Colon (tissue), 2 donors: ENCODE measurements around the gene IRX4.
"Not testable (repeated sequence)": the region's sequence is repeated elsewhere in the genome, so short reads cannot be mapped to it uniquely, and the experiment has no call there.

Source experiments
- FAIRE-seq: peaks from 2 replicates; lab custom pipeline; 2012; peaks lifted over from hg19 to GRCh38; lab: Jason Lieb, UNC
- donor health status: control.
- donor health status: control.

IRX4 gene

DNA sequence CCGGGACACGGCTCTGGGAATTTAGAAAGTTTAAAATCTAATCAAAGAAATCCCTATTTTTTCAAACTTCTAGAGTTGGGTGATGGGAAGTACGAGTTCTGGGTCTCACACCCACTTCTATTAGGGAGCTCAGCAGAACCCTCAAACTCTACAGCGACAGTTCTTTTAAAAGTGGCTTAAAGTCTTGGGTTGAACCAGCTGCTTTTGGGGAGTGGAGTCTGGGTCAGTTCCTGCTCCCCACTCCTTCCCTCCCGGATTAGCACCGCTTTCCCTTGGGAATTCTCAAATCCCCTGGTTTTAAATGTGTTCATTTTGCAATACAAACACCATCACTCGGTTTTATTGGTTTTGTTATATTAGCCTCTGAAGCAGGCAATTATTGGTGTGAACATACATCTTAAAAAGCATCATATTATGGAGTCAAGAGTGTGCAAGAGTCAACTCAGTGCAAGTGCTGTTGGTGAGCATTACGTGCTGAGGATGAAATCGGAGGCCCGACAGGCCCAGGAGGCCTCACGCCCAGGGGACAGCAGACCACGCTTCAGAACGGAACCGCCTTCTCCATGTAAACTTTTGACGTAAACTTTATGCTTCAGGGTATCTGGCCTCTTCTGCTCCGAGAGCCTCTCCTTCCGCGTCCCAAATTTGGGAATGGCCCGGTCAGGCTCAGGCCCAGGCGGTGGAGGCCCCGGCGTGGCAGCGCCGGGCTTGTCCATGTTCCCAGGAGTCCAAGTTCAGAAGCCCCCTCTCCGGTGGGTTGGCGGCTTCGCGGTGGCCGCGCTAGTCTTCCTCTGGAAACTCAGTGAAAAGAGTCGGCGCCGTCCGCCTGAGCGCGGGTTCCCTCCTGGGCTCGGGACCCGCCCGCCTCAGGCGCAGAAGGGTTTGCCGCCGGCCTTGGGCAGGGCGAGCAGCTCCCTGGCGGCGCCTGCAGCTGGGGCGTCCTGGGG, 5.3 kb downstream of the IRX4 start:
- FAIRE-seq = no peak

DNA sequence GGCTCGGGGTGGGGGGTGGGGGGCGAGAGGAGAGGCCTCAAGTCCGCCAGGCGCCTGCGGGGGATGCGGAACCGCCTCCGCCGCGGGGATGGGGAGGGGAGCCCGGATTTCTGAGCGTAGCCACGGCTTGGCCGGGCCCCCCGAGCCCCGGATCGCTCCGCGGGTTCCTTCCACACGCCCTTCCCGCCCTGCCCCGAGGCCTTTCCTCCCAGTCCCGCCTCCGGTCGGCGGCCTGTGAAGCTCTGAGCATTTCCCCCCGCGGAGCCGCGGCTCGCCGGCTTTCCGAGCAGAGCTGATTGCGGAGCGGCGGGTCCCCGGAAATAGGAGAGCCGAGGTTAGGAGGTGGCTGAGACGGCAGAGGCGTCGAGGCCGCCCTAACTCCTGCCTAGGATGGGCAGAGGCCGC, 6.1 kb downstream of the IRX4 start:
- FAIRE-seq = no peak

DNA sequence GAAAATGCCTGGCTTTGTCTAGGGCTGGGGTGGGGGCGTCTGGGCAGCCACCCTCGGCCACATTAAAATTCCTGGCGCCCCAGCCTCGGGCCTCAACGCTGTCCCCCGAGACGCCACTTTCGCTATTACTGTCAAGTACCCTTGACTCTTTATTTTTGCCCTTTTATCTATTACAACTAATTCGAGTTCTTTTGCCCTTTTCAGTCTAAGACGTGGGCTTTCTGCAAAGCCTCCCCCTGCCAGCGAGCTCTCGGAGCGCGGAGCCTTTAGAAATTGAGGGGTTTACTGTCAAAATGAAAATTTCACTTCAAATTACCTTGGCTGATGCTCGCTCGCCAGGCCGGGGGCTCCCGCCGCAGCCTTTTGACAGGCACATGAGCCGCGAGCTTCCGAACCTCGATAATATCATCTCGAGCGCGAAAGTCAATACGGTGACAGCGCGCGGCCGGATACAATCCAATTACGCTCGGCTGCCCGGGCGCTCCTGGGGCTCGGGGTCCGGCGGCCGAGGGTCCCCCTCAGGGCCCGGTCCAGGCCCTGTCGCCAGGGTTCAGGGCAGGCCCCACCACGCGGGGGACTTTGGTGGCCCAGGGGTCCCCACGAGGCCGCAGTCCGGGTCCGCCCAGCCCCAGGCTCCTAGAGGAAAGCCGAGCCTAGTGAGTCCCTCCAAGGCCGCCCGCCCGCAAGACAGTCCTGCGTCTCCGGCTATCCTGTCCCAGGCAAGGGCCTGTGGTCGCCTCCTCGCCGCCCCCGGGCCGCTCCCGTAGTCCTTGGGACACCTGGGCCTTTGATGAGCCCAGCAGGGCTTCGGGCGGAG, 6.7 kb downstream of the IRX4 start:
- FAIRE-seq = no peak

DNA sequence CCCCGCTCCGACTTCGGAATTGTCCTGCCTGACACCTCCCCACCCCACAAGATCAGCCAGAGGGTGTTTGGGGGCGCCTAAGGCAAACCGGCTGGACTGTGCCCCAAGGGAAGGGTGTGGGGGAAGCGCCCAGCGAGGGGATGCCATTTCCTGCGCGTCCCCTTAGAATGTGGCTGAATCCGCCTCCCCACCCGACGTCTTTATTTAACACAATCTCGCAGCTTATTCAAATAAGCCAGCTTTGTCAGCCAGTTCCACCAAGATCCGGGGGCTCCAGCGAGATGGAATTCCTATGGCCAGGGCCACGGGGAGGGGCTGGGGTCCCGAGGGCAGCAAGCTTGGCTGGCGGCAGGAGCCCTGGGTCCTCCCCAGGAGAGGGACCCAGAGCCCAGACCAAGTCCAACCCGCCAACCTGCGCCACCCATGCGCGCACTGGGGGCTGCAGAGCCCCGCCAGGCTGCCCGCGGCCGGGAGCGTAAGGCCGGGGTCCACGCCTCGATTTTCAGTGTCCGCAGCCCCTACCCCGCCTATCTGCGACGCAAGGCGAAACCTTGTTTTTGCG, 7.4 kb downstream of the IRX4 start:
- FAIRE-seq = no peak

DNA sequence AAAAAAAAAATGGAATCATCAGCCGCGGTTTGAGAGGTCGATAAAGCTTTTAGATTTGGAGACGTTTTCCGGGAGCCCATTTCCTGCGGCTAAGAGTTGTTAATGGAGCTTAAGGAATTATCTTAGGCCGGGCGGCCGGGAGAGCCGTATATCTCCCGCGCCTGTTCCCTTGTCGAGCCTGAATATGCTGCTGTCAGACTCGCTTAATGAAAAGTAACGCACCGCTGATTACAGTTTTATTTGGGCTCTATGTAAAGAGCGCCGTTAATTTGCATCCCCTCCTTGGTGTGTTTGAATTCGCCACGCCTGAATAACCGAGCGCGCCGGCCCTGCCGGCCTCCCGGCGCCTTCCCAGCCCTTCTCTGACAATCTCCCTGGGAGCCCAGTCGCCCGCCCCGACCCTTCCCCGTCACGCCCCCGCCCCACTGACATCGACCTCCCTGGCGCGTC, 7.9 kb downstream of the IRX4 start:
- FAIRE-seq = no peak

DNA sequence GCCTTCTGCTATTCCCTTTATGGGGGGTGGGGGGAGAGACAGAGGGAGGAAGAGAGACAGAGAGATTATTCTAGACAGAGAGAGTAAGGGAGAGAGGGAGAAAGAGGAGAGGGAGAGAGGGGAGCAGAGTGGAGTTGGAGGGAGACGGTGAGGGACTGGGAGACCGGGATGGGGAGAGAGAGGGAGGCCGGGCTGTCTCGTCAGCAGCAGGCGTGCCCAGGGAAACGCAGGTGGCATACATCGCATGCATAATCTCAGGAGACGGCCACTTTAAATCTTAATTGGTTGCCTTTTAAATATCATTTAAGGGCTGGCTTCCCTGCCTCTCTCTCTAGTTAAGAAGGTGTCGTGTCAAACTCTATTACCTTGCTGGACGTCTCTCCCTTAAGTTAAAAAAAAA, 8.4 kb downstream of the IRX4 start:
- no peak for FAIRE-seq

DNA sequence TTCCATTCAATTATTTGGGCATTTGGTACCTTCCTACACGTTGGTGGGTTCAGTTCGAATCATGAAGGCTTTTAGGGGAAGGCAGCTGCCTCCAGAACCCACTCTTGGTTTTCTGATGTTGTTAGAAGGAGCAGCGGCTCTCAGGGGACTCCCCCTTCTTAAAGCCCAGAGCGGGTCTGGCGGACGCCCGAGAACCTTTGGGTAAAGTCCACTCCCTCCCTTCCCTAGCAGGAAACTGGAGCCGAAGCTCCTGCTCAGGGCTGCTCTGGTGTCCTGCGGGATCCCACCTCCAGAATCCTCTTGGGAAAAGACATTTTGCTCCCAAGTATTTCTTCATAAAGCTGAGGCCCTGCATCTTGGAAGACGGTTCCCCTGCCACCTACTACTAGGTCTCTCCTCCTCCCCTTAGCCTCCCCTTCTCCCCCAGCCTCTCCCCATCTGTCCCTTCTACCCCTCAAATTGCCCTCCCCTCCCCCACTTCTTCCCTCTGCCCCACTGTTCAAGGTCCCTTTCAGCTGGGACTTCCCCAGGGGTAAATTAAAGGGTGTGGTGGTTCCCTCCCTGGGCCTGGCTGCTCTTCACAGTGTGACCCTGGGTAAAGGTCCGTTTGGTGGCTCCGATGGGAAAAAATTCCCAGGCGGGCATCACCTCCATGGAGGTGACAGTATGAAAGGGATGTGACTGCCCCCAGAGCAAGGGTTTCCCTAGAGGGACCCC, 9.3 kb downstream of the IRX4 start:
- no peak for FAIRE-seq

DNA sequence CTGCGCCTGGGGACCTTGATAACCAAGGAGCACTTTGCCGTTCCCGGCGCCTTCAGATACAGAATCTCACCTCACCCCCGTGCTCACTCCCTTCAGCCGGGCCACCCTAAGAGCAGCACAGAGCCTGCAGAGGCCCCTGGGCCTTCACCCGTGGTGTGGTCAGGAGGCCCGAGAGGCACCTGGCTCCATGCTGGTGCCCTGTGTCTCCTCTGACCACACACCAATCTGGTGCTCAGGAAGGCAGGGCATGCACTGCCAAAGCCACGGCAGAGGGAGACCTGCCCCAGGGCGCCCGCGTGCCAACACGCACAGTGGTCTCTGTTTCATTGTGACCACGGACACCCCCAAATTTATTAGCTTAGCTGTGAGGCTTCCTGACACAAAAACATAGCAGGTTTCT, 11.3 kb downstream of the IRX4 start:
- FAIRE-seq = no peak

DNA sequence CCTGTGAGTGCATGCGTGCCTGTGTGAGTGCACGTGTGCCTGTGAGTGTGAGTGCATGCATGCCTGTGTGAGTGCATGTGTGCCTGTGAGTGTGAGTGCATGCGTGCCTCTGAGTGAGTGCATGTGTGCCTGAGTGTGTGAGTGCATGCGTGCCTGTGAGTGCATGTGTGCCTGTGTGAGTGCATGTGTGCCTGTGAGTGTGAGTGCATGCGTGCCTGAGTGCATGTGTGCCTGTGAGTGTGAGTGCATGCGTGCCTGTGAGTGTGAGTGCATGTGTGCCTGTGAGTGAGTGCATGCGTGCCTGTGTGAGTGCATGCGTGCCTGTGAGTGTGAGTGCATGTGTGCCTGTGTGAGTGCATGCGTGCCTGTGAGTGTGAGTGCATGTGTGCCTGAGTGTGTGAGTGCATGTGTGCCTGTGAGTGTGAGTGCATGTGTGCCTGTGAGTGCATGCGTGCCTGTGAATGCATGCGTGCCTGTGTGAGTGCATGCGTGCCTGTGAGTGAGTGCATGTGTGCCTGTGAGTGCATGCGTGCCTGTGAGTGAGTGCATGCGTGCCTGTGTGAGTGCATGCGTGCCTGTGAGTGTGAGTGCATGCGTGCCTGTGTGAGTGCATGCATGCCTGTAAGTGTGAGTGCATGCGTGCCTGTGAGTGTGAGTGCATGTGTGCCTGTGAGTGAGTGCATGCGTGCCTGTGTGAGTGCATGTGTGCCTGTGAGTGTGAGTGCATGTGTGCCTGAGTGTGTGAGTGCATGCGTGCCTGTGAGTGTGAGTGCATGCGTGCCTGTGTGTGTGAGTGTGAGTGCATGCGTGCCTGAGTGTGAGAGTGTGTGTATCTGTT, 12.1 kb downstream of the IRX4 start:
- FAIRE-seq = not testable (repeated sequence)

DNA sequence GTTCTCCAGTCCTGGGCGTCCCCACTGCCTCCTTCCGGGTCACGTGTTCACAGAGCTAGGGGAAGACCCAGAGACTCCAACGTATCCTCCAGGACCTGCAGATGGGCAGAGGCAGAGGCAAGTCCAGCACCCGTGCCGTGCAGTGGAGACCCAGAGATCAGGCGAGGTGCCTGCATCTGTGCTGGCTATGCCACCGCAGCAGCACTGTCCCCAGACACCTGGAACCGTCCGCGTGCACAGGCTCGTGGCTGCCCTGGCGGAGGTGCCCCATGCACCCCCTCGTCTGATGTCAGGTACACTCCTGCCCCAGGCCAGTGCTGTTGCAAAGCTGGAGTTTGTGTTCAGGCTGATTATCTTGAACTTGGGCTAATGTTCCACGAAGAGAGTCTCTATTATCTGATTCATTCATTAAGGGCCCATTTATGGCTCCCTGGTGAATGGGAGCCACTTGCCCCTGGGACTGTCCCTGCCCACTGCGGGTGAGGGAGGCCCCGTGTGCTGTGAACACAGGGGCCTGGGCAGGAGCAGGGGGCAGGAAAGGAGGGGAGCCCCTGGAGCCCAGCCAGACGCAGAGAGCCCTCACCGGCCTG, 13.7 kb downstream of the IRX4 start:
- no peak for FAIRE-seq

DNA sequence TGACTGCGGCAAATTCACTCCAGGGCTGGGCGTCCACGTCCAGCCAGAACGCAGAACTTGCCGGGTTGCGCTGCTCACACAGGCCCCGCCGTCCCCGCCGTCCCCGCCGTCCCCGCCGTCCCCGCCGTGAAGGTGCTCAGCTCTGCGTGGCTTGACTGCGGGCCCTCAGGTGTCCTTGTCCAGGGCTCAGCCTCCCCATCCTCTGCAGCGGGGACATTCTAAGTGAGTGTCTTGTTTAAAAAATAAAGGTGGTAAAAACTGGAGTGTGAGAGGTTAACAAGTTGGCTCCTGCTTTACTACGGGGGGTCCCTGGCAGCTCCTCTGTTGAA, 14.9 kb downstream of the IRX4 start:
- FAIRE-seq = no peak

DNA sequence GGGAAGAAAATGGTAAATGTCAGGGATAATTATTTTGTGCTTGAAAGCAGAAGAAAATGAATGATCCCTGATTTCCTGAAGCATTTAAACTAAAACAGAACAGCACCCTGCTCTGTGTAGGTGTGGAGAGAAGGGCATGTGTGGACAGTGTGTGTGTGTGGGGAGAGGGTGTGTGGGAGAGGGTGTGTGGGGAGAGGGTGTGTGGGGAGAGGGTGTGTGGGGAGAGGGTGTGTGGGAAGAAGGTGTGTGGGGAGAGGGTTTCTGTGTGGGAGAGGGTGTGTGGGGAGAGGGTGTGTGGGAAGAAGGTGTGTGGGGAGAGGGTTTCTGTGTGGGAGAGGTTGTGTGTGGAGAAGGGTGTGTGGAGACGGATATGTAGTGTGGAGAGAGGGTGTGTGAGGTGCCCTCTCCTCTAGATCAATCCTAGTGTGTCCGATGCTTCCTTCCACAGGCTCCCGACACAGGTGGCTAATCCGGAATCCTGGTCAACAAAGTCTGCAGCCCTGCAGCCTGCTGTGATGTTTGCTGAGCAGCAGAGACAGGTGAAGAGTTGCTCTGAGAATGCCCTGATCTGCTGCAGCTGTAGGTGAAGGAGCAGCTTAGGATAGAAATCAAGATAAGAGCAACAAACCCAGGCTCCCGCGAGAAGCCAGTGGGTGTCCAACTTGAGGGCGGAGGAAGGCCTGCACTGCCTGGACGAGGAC, 15.5 kb downstream of the IRX4 start:
- no peak for FAIRE-seq

DNA sequence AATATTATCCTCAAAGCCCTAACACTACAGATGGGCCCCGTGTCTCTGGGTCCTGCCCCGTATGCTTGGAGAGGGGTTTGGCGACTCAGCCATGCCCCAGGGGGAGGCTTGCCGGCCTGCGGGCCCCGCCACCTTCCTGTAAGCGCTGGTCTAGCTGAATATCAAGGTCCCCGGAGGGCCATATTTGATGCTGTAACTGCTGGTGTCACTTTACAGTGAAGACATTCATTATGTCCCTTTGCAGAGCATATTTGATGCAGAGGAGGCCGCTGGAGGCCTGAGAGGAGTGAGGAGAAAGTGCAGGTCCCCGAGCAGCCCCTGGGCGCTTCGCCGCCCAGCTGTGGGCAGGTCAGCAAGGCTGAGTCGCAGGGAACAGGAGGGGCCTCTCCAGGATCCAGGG, 16.8 kb downstream of the IRX4 start:
- no peak for FAIRE-seq

DNA sequence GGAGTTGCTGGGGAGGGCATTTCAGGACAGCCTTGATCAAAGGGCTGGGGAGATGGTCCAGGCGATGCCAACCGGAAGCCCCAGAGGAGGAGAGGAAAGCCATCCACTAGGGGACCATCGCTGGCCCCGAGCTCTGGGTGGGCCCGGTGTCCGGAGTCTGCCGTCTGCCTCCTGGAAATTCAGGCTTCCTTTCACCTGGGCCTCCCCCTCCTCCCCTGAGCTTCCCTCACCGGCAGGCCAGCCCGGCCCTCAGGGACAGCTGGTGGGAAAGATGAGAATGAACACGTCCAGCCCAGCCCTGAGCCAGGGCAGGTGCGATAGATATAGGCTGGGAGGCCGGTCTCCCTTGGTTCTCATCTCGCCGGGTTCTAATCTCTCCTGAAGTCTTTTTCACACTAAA, 17.2 kb downstream of the IRX4 start:
- FAIRE-seq = no peak

DNA sequence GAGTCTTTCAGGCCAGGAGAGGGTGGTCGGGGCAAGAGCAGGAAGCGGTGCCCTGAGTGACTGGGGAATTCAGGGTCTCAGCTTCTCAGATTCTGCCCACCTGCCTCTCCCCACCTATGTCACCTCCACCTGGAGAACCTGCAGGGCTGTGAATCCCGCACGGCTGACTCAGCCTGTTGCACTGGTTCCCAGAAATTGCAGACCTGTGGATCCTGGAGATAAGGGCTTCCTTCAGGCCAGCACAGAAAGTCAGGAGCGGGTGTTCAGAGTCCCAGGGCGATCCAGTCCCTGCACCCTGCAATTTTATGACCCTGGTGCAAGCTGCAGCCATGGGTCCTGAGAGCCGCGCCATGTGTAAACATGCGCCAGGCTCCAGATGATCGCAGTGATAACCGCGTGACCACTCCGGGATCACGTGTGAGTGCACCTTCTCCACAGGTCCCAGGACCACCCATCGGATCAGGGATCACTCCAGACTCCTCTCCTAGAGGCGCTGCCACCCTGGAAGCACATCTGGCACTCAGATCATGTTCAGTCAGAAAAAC, 17.8 kb downstream of the IRX4 start:
- FAIRE-seq = no peak

DNA sequence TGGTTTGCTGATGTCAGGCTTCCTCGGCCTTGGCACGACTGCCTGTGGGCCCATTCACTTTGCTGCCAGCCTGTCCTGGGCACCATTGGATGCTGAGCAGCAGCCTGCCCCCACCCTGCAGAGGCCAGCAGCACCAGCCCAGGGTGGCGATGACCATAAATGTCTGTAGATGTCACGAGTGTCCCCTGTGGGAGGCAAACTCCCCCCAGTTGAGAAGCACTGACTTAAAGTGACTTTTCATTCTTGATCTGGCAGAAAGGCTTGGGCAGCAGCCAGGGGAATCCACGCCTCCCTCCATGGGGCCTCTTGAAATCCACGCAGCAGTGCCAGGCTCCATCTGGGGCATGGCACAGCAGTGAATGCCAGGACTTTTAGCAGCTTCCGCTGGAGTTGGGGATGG, 21.8 kb downstream of the IRX4 start:
- FAIRE-seq = no peak

DNA sequence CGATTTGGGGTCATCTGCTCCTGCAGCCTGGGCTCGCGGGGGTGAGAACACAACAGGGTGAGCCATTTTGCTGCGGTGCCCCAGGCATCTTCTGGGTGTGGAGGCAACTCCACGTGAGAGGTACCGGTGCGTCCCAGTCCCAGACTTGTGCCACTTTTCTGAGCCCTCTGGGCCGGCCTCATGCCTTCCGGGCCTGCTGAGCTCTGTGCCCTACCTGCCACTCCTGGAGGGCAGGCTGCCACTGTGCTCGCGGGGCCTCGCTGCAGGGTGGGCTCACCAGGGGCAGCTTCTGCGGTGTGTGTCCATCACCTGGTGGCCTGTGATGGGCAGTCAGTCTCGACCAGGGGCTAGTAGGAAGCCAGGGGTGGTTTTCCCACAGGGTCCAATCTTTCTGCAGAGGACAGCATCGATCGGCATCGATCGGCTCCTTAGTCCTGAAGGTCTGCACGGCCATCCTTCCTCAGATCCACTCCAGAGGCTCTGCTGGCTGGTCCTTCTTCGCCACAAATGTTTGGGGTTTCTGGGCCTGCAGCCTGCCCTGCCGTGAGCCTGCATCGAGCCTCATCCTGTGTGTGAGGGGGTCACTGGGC, 22.6 kb downstream of the IRX4 start:
- FAIRE-seq = no peak

DNA sequence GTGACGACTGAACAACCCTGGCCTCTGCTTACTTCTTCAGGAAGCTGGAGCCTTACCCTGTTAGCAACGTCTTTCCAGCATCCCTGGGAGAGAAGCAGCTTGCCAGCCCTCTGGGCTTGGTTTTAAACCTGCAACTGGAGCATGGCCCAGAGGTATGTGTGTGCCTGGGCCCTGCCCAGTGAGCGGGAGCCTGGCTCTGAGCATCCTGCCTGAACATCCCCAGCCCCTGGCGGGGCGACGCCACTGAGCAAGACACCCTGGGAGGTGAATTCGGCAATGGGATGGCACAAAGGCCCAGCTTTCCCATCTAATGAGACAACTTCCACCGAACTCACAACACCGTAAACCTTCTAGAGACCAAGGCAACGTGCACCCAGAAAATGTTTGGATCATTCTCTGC, 23.6 kb downstream of the IRX4 start:
- FAIRE-seq = no peak

DNA sequence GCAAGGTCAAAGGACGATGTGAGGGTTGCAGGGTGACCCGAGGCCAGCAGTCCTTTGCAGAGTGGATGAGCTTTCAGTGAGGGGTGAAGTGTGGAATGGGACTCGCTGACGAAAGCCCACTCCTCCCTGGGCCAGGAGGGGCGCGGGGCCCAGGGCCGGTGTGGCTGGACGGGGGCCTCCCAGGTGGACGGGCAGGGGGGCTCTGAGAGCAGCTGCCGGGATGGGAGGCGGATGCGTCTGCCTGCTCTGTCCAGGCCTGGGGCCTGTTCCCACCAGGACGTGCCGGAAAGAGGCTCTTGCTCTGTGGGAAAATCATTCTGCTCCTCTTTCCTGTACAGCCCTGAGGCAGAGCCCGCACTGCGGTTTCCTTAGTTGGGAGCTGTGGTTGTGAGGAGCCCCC, 24.3 kb downstream of the IRX4 start:
- no peak for FAIRE-seq

DNA sequence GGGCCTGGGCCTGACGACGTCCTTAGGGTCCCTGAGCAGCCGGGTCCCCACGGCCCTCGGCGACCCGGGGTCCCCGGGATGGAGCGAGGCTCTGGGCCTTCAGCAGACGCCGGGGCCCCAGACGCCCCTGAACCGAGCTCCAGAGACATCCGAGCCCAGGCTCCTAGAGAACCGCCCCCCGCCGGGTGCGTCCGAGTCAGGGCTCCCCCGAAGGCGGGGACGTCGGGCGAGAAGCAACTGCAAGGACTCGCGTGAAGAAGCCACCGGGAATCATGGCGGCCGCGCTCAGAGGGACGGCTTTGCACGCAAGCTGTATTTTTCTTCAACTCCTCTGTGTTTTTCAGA, 25.5 kb downstream of the IRX4 start:
- no peak for FAIRE-seq
